Activated T-helper 17 cell treated with anti-CD3 and anti-CD28 coated beads, Interleukin-2, amount 50 U/mL, for 72 hours (primary cell): Measurements from ENCODE around the gene PTPRR. TPM values are rescaled to one million over a fixed set of nuclear protein-coding genes. Genes with fewer than 3 reads are reported as not detected.

Experiments used
- ATAC-seq: fragments of 150-1000 bp; cut with Tn5 transposase; replicated peaks from 2 replicates; pipeline ENCODE4 v1.10.0; 2021; ENCODE audit warnings: mild to moderate bottlenecking, moderate library complexity
- H3K27ac Mint-ChIP-seq: one replicate; pipeline ENCODE4 v1.8.0; 2022; ENCODE audit warnings: mixed read lengths
- H3K27me3 Mint-ChIP-seq: one replicate; pipeline ENCODE4 v1.8.0; 2022; ENCODE audit warnings: mixed read lengths
- H3K36me3 Mint-ChIP-seq: one replicate; pipeline ENCODE4 v1.8.0; 2022; ENCODE audit warnings: low read depth, mild to moderate bottlenecking, mixed read lengths
- H3K4me1 Mint-ChIP-seq: one replicate; pipeline ENCODE4 v1.8.0; 2022; ENCODE audit warnings: mixed read lengths
- H3K4me3 Mint-ChIP-seq: one replicate; pipeline ENCODE4 v1.8.0; 2022; ENCODE audit warnings: mild to moderate bottlenecking, mixed read lengths
- H3K9me3 Mint-ChIP-seq: one replicate; pipeline ENCODE4 v1.8.0; 2022; ENCODE audit warnings: mixed read lengths
- total RNA-seq, 2 donors: library from RNA; stranded (reverse); gene quantifications; one replicate each; pipeline ENCODE4 v1.2.3, GENCODE V29; 2022

The PTPRR gene
- total RNA-seq, 2 donors from 2014 or later: not detected

DNA sequence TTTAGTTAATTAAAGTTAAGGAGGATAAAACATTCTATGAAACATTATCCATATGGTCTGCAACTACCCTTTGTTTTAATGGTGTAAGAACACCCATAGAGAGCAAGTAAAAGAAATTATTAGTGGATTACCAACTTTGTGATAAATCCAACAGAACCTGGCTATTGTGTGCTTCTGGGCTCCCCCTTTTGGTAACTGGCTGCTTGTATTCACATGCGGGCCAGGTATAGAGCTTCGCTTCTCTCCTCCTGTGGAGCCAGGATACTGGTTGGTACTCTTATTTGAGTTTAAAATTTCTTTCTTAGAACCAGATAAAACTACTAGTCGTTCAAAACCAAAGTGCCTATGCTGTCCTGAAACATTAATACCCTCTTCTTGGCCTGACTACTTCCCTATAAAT, 81.0 kb downstream of the PTPRR start:
- no peak for ATAC-seq
- no peak overlapping the region for H3K4me3 Mint-ChIP-seq
- no peaks in the 10 kb centered on the region for H3K4me1 Mint-ChIP-seq
- peaks cover 6% of the 10 kb centered on the region for H3K27me3 Mint-ChIP-seq
- no peaks in the 10 kb centered on the region for H3K36me3 Mint-ChIP-seq
- no peak overlapping the region for H3K27ac Mint-ChIP-seq
- H3K9me3 Mint-ChIP-seq: peaks cover 3% of the 10 kb centered on the region

DNA sequence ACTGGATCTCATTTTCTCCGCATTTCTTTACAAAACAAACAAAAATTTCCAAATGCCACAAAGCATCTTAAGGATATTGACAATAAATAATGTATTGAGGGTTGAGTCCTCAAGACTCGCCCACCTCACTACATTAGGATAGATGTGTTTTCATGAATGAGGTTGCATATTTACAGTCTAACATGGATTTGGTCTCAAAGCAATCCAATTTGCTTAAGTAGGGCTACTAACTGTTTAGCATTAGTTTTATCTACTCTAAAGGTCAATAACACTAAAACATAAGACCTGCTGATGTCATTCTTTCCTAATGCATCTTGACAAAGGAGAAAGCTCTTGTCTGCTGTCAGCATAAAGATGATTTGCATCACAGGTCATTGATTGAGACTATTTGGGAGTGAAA, 82.4 kb downstream of the PTPRR start:
- H3K9me3 Mint-ChIP-seq: peaks cover 3% of the 10 kb centered on the region
- no peak for ATAC-seq
- H3K36me3 Mint-ChIP-seq: no peaks in the 10 kb centered on the region
- no peak overlapping the region for H3K27ac Mint-ChIP-seq
- H3K4me1 Mint-ChIP-seq: no peaks in the 10 kb centered on the region
- no peak overlapping the region for H3K4me3 Mint-ChIP-seq
- peaks cover 6% of the 10 kb centered on the region for H3K27me3 Mint-ChIP-seq

DNA sequence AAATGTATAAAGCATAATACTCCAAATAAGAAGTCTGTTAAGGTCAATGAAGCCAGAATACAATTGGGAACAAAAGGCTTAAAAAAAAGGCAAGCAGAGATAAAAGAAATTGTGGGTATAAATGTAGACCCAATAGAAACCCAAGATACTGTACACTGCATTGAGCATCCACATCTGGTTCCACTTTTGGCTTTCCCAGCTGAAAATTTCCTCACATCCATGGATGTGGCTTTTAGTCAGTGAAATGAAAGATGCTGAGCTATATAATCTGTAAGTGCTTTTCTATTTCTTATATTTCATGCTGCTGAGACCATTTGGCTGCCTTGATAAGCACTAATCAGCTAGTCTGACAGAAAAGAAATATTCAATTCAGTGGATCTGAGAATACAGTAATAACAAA, 83.5 kb downstream of the PTPRR start:
- Mint-ChIP-seq H3K4me1 (no peaks in the 10 kb centered on the region), H3K27me3 (peaks cover 3% of the 10 kb centered on the region), H3K4me3 (no peak overlapping the region), H3K36me3 (no peaks in the 10 kb centered on the region), H3K9me3 (no peaks in the 10 kb centered on the region), H3K27ac (no peak overlapping the region)
- no peak for ATAC-seq

DNA sequence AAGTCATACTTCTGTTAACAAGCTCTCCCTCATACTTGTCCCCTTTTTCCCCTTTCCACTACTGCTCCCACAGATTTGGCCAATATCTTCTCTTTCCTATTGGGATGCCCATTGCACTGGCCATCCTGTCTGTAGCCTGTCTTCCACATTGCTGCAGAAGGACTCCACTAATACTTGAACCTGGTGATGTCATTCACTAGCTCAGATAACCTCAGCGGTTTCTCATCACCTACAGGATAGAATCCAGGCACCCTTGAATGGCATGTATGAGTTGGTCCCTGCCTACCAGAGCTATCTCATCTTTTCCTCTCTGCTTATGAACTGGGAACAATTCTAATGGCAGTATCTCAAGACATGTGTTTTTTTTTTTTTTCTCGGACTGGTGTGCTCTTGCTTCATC, 84.6 kb downstream of the PTPRR start:
- no peak overlapping the region for H3K27ac Mint-ChIP-seq
- no peaks in the 10 kb centered on the region for H3K4me1 Mint-ChIP-seq
- H3K9me3 Mint-ChIP-seq: no peaks in the 10 kb centered on the region
- ATAC-seq: no peak
- H3K4me3 Mint-ChIP-seq: no peak overlapping the region
- H3K36me3 Mint-ChIP-seq: no peaks in the 10 kb centered on the region
- H3K27me3 Mint-ChIP-seq: peaks cover 3% of the 10 kb centered on the region

DNA sequence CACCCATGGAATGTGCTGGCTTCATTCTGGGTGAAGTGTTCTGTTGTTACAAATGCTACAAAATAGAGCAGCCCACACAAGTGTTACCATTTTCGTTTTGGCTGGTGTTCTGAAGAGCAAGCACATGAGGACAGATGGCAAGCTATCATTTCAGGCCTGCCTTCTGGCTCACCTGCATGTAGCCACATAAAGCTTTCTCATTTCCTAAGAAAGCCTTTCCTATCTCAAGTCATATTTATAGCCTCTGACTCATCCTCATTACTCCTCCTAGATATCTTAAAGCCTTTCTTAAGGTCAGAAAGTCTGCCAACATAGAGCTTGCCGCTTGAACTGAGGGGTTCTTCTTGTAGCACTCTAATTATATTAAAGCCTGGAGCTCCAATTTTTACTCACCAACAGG, 89.0 kb downstream of the PTPRR start:
- ATAC-seq: no peak
- Mint-ChIP-seq H3K27me3 (peaks cover 4% of the 10 kb centered on the region), H3K36me3 (no peaks in the 10 kb centered on the region), H3K9me3 (peaks cover 4% of the 10 kb centered on the region), H3K4me3 (no peak overlapping the region), H3K4me1 (no peaks in the 10 kb centered on the region), H3K27ac (no peak overlapping the region)

DNA sequence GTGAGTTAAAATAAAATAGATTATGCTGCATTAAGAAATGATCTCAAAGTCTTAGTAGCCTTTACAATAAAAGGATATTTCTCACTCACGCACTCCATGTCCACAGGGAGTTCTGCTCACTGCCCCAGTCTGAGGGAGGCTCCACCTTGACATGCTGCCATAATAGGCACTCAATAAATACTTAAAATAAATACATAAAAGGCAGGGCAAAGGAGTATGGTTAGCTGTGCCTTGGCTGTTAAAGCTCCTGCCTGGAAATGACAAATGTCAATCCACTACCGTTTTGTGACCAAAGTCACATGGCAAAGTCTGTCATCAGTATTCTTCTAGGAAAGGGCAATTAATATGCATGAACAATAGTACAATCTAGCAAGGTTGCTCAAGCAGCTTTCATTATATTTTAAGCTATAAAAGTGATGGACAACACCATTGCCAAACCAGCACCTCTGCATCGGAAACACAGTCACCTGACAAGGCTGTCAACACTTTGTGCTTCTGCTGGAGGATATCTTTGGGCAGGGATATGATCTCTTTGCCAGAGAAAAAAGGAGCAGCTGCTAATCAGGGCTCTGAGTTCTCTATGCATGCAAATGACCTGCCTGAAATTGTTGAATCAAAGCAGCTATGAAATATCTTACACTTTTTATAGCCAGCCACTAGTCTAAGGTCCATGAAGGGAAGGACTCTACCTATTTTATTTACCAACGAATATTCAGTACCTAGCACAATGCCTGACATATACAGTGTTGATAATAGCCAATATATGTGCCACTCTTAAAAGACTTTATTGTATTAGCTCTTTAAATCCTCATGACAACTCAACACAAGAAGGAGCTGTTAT, 90.1 kb downstream of the PTPRR start:
- no peaks in the 10 kb centered on the region for H3K36me3 Mint-ChIP-seq
- no peak overlapping the region for H3K27ac Mint-ChIP-seq
- H3K9me3 Mint-ChIP-seq: peaks cover 4% of the 10 kb centered on the region
- ATAC-seq: no peak
- H3K27me3 Mint-ChIP-seq: peaks cover 4% of the 10 kb centered on the region
- no peaks in the 10 kb centered on the region for H3K4me1 Mint-ChIP-seq
- no peak overlapping the region for H3K4me3 Mint-ChIP-seq

DNA sequence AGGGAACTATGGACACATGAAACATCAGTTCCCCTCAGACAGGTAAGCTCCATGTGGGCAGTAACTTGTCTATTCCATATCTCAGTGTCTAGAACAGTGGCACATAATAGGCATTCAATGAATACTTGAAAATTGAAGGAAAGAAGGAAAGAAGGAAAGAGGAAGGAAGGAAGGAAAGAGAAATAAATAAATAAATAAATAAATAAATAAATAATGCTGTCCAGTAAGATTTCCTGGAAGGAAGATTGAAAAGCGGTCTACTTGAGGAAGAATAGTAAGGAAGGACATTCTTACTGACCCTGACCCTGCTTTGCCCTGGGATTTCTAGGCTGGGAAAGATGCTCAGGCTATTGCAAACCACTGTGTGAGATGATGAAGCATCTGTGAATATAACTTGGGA, 91.5 kb downstream of the PTPRR start:
- H3K4me1 Mint-ChIP-seq: no peaks in the 10 kb centered on the region
- H3K9me3 Mint-ChIP-seq: peaks cover 4% of the 10 kb centered on the region
- H3K27ac Mint-ChIP-seq: no peak overlapping the region
- ATAC-seq: no peak
- H3K27me3 Mint-ChIP-seq: peaks cover 4% of the 10 kb centered on the region
- H3K36me3 Mint-ChIP-seq: no peaks in the 10 kb centered on the region
- H3K4me3 Mint-ChIP-seq: no peak overlapping the region

DNA sequence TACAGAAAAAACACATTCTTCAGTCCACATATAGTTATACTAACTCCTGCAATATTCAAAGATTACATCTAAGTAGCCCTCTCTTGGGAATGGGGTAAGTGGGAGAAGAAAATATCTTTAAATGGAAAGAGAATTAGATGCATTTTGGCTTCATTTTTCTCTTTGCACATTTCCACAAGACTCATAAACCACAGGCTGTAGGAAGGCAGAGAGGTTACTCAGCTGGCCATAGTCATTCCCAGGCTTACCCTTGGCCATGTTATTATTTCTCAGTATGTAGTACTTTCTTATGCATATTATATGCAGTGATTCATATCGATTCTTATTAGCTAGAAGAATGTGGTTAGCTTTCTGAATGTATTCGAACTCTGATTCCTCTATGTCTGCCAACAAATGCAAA, 92.2 kb downstream of the PTPRR start:
- Mint-ChIP-seq H3K36me3 (no peaks in the 10 kb centered on the region), H3K9me3 (peaks cover 4% of the 10 kb centered on the region), H3K4me1 (no peaks in the 10 kb centered on the region), H3K27me3 (peaks cover 4% of the 10 kb centered on the region), H3K27ac (no peak overlapping the region), H3K4me3 (no peak overlapping the region)
- ATAC-seq: no peak

DNA sequence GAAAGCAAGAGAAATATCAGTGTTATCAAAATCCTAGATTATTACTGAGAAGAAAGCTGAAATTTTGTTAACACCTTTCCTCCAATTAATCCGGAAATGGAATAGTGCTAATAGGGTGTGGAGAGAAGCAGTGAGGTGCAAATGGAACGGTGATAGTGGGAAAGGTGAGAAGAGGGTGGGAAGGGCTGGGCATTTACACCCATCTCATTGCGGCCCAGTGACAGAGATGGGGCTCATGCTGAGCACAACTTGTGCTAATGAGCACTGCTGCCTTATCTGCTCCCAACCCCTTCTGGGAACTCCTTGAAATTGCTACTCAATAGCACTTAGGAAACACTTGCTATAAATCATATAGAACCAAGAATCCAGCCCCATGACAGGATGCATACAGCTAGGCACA, 94.4 kb downstream of the PTPRR start:
- Mint-ChIP-seq H3K9me3 (peaks cover 4% of the 10 kb centered on the region), H3K36me3 (no peaks in the 10 kb centered on the region), H3K27me3 (peaks cover 4% of the 10 kb centered on the region), H3K4me1 (no peaks in the 10 kb centered on the region), H3K4me3 (no peak overlapping the region), H3K27ac (no peak overlapping the region)
- ATAC-seq: no peak

DNA sequence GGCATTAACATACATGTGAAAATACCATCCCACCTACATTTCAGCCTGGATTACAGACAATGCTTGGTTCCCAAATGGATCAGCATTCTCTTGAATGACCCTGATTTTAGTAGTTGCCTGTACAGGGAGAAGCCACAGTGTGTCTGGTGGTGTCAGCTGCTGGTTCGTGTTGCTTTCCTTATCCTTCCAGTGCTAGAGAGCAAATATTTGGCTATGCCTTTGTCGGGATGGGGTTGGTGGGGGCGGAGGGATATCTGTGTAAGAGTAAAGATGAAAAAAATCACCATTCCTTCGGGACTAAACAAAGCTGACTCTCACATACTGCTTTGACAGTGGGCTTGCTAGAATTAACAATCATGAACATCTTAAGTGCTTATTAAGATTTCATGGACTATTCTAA, 96.0 kb downstream of the PTPRR start:
- Mint-ChIP-seq H3K4me3 (no peak overlapping the region), H3K27ac (no peak overlapping the region), H3K9me3 (peaks cover 4% of the 10 kb centered on the region), H3K36me3 (no peaks in the 10 kb centered on the region), H3K27me3 (peaks cover 4% of the 10 kb centered on the region), H3K4me1 (no peaks in the 10 kb centered on the region)
- no peak for ATAC-seq

DNA sequence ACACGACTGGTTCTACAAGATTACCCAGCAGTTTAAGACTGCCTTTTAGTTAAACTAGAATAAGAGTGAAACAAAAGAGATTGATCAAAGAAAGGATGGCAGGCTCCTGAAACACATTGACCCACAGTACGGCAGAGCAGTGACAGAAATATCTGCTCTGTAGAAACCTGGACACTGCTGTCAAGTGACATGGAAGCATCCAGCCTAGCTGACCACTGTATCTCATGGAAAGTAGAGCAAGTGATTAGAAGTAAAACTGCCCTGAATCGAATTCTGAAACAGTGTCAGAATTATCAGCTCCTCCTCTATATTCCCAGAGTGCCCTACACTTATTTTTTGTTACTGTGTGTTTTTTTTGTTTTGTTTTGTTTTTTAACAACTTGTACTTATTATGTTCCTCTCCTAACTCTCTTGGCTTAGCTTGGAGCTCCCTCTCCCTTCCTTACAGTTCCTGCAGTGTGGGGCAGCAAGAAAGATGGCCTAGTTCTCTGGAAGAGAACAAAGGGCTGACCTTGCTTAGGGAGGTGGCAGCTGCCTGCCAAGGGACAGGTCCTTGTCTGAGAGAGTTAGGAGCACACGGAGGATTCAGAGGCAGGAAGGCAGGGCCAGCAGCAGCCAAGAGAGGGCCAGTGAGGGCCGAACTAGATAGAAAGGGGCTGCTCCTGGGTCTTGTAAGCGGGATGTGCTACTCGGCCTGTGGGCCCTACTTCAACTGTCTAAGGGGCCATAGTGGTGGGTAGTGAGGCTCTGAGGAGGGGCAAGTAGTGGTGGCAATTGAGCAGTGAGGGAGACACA, 97.2 kb downstream of the PTPRR start:
- Mint-ChIP-seq H3K36me3 (no peaks in the 10 kb centered on the region), H3K27ac (no peak overlapping the region), H3K9me3 (no peaks in the 10 kb centered on the region), H3K27me3 (no peaks in the 10 kb centered on the region), H3K4me3 (no peak overlapping the region), H3K4me1 (no peaks in the 10 kb centered on the region)
- ATAC-seq: no peak

DNA sequence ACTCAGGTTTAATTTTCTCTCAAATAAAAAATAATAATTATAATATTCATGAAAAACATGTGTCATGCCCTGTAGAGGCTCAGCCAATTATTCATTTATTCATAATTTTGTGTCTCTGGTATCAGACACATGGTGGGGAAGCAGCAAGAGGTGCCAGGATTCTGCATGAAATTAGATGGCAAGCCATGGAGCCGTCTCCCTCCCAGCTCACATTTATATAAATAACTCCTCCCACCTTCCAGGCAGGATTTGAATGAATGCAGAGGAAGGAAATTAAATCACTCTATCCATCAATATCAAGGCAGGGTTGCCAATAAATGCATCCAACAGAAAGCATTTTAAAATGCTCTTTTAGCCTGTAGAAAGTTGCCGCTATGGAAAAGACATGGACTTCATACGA, 98.1 kb downstream of the PTPRR start:
- H3K27ac Mint-ChIP-seq: no peak overlapping the region
- H3K27me3 Mint-ChIP-seq: no peaks in the 10 kb centered on the region
- H3K9me3 Mint-ChIP-seq: no peaks in the 10 kb centered on the region
- H3K36me3 Mint-ChIP-seq: no peaks in the 10 kb centered on the region
- H3K4me3 Mint-ChIP-seq: no peak overlapping the region
- ATAC-seq: no peak
- H3K4me1 Mint-ChIP-seq: no peaks in the 10 kb centered on the region

DNA sequence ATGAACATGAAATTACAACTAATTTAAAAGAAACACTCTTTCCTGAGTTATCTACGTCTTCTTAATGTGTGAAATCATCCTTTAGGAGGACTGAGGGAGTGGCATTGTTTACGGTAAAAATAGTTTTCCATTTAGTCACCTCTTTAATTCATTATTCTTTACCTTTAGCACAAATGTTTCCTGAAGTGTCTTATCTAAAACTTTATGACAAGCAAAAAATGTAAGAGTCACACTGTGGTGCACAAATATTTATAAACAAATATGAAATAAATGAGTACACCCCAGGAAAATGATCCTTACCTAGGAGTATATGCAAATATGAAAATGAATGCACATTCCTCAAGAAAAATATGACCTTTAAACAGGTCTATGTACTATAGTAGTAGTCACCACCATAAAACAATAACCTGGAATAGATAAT, 104.6 kb downstream of the PTPRR start:
- ATAC-seq: no peak
- Mint-ChIP-seq H3K4me1 (no peaks in the 10 kb centered on the region), H3K9me3 (peaks cover 8% of the 10 kb centered on the region), H3K27ac (no peak overlapping the region), H3K36me3 (no peaks in the 10 kb centered on the region), H3K27me3 (peaks cover 3% of the 10 kb centered on the region), H3K4me3 (no peak overlapping the region)

DNA sequence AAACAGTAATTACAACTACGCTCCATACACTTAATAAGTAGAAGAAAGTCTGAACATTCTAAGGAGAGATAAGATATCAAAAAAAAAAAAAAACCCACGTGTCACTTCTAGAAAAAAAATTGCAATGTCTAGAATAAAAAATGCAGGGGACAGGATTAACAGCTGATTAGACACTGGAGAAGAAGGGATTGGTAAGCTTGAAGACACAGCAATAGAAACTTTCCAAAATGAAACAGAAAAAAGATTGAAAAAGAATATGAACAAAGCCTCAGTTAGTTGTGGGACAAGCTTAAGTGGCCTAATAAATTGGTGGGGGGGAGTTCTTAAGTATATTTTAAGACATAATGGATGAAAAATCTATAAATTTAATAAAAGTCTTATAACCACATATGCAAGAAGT, 105.5 kb downstream of the PTPRR start:
- Mint-ChIP-seq H3K9me3 (peaks cover 8% of the 10 kb centered on the region), H3K27ac (no peak overlapping the region), H3K36me3 (no peaks in the 10 kb centered on the region), H3K4me1 (no peaks in the 10 kb centered on the region), H3K4me3 (no peak overlapping the region), H3K27me3 (peaks cover 3% of the 10 kb centered on the region)
- no peak for ATAC-seq

DNA sequence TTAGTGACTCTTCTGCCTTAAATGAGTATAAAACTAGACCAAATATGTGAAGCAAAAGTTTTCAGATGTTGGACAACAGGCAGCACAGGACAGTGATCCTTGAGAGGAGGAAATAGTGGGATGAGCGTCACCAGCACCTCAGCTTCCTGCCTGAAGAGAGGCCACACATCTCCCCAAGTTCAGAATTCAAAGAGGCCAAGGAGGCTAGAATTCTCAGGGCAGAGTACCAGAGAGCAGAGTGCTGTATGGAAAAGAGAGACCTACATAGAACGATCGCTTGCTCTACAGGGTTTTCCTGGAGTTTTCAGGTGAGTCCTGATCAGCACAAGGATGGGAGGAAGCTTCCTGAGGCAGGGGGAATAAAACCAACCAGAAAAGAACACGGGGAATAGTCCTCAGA, 107.0 kb downstream of the PTPRR start:
- H3K27ac Mint-ChIP-seq: no peak overlapping the region
- no peaks in the 10 kb centered on the region for H3K36me3 Mint-ChIP-seq
- peaks cover 6% of the 10 kb centered on the region for H3K27me3 Mint-ChIP-seq
- ATAC-seq: no peak
- H3K4me1 Mint-ChIP-seq: no peaks in the 10 kb centered on the region
- H3K4me3 Mint-ChIP-seq: no peak overlapping the region
- peaks cover 11% of the 10 kb centered on the region for H3K9me3 Mint-ChIP-seq
